ENCODE data around the gene RARS2.

RARS2 gene

GRCh38 chr6:87574237-87574804 is 15.5 kb downstream of the RARS2 start:
- DNase-seq (ENCODE audit: low read depth in 2 of 3, low spot score in 1 of 3) = no peak

- no peak for DNase-seq (ENCODE audit: low read depth in 2 of 3, low spot score in 1 of 3)
Measured at GRCh38 chr6:87573307-87574024, 16.3 kb downstream of the RARS2 start.

GRCh38 chr6:87572883-87573282 is 16.9 kb downstream of the RARS2 start:
- no peak for DNase-seq (ENCODE audit: low read depth in 2 of 3, low spot score in 1 of 3)

- no peak for DNase-seq (ENCODE audit: low read depth in 2 of 3, low spot score in 1 of 3)
Measured at GRCh38 chr6:87572021-87572420, 17.8 kb downstream of the RARS2 start.

DNA sequence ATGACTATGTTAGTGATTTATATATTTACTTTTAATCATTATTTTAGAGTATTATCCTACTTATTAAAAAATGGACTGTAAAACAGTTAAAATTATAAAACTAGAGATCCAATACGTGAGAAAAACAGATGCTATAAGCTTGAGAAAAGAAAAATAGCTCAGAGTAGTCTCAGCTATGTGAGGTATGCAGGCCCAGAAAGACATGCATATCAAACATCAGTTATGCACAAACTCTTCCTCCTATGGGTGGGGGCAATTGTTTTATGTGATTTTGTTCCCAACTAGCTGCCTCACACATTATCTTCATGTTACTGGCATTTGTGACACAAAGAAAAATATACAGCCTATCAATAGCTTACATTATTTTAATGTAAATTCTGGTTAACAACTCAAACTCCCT is 28.8 kb downstream of the RARS2 start:
- DNase-seq (ENCODE audit: low read depth in 2 of 3, low spot score in 1 of 3) = no peak

DNA sequence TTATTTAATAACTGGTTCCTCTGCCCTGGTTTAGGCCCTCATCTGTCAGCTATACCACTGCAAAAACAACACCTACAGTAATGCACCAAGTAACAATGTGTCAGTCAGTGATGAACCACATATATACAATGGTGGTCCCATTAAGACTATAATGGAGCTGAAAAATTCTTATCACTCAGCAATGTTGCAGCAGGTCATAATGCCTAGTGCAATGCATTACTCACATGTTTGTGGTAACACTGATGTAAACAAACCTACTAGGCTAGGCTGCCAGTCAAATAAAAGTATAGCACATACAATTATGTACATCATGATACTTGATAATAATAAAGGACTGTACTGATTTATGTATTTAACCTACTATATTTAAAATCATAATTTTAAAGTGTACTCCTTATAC is 31.3 kb downstream of the RARS2 start:
- no peak for DNase-seq (ENCODE audit: low read depth in 2 of 3, low spot score in 1 of 3)

DNA sequence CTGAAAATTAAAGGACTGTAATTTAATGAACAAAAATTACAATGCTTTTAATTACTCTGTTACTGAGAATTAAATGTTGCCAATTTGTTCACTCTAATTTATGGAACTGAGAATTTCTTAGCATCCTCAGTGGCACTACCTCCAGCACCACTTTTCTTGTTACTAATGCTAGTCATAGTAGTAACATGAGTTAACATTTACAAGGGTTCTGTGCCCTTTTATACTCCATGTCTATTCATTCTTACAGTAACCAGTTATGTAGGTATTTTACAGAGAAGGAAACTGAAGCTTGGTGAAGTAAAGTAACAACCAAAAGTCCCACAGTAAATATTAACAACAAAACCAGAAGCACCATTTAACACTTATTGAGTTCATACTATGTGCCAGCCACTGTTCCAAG is 34.3 kb downstream of the RARS2 start:
- DNase-seq (ENCODE audit: low read depth in 2 of 3, low spot score in 1 of 3) = no peak

GRCh38 chr6:87553159-87553765 is 36.5 kb downstream of the RARS2 start:
- no peak for DNase-seq (ENCODE audit: low read depth in 2 of 3, low spot score in 1 of 3)

- DNase-seq (ENCODE audit: low read depth in 2 of 3, low spot score in 1 of 3) = no peak
Measured at GRCh38 chr6:87551799-87552198, 38.0 kb downstream of the RARS2 start.

DNA sequence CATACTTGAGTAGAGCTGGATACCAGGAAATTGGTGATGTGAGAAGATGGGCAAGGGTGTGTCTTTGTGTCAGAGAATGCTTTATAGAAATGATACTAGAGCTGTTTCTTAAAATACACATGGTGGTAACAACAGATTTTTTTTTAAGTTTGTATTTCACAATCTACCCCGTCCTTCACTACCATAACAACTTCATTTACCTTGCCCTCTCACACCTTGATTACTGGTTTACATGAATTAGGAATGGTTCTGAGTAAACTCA is 45.4 kb downstream of the RARS2 start:
- no peak for DNase-seq (ENCODE audit: low read depth in 2 of 3, low spot score in 1 of 3)

DNA sequence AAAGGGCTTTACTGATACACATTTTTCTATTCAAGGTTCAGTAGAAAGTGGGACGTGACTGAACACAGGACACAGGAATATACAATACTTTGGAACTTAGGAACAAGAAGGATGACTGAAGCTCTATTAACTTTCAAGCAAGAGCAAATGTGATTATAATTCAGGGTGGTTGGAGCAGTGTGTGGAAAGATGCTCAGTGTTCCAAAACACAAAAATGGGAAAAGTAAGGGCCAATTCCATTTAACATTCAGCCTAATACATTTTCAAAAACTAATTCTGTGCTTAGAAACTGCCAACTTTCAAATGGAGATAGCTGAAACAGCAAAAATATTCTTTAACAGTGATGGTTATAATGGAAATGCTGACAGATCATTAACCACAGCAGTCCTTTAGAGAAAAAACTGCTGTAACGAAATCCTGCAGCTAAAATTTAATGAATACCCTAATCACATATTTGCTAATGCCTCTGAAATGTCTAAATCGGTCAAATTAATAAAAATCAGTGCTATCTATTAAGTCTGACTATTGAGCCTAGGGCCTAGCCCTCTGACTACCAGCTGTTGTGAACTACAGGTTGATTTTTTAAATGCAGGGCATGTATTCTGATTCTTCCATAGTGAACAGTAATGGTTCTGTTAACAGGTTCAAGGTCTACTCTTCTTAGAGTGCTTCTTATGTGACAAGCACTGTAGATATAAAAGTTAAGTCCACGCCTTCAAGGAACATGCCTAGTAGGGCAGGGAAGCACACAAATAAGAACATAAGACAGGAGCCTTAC is 45.9 kb downstream of the RARS2 start:
- no peak for DNase-seq (ENCODE audit: low read depth in 2 of 3, low spot score in 1 of 3)

DNA sequence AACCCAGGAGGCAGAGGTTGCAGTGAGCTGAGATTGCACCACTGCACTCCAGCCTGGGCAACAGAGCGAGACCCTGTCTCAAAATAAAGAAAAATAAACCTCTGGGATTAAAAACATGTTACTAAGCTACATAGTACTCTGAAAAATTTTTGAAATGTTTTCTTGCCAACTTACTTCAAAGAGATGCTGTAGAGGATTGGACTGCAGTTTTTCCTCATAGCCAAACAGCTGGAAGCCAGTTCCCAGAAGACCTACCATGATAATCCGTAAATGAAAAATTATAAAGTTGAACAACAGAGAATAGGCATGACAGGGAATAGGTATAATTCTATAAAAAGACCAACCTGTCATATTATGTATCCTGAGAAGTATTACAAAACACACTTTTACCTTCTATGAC is 48.0 kb downstream of the RARS2 start:
- no peak for DNase-seq (ENCODE audit: low read depth in 2 of 3, low spot score in 1 of 3)

GRCh38 chr6:87541041-87541440 is 48.7 kb downstream of the RARS2 start:
- no peak for DNase-seq (ENCODE audit: low read depth in 2 of 3, low spot score in 1 of 3)

GRCh38 chr6:87540539-87540938 is 49.2 kb downstream of the RARS2 start:
- no peak for DNase-seq (ENCODE audit: low read depth in 2 of 3, low spot score in 1 of 3)

DNA sequence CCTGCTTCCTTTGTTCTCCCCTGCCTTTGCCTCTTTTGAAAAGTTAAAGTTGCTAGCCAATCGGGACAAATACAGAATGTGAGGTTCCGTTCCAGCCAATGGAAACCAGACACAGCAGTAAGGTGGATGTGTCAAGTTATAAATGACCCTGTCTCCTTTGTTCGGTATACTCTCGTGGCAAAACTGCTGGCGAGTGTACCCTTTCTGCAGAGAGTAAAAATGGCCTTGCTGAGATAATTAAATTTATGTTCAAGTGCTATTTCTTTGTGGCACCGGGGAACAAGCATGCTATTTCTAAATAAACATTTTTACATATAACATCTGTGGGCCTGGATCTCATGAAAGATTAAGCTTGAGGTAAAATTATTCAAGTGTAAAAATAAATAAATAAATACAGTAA is 50.2 kb downstream of the RARS2 start:
- no peak for DNase-seq (ENCODE audit: low read depth in 2 of 3, low spot score in 1 of 3)

- DNase-seq (ENCODE audit: low read depth in 2 of 3, low spot score in 1 of 3) = no peak
Measured at GRCh38 chr6:87538510-87539260, 51.1 kb downstream of the RARS2 start.

DNA sequence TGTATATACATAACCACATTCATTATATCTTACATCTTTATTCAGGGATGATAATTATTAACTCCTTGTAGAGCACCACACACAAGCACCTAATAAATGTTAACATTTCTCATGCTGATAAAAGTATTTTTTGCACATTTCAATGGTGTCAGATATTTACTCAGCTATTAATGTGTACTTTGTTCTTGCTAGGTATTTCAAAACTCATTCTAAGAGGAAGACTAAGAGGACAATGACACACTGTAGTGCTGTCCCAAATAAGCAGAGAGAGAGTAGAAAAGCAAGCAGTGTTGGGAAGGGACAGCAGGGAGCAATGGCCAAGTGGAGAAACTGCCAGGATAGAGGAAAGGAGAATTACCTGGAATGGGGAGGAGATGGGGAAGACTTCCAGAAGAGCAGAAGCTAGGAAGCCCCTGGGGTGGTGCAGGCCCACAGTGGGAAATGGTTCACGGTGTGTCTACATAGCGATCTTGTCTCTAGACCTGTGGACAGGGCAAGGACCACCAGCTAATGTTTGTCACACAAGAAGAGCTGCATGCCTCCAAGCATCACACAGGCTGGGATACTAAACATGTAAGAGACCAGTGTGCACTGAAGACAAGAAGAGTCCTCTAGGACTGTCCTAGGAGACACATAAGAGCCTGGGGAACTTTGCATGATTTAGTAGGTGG is 55.3 kb downstream of the RARS2 start:
- no peak for DNase-seq (ENCODE audit: low read depth in 2 of 3, low spot score in 1 of 3)

DNA sequence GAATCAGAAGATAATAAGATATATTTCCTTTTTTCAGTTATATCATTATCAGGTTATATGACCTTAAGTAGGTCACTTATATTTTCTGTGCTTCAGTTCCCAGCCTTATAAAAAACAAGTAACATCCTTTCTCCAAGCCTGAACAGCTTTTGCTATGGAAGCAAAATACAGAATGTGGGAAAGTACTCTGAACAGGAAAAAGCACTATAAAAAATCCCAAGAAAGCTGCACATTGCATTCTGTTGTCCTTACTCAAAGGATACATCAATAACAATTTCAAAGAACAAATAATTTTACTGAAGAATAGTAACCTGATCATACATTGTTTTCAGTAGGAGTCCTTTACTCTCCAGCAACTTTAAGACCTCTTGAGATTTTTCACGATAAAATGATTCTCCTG is 60.6 kb downstream of the RARS2 start:
- DNase-seq (ENCODE audit: low read depth in 2 of 3, low spot score in 1 of 3) = no peak

DNA sequence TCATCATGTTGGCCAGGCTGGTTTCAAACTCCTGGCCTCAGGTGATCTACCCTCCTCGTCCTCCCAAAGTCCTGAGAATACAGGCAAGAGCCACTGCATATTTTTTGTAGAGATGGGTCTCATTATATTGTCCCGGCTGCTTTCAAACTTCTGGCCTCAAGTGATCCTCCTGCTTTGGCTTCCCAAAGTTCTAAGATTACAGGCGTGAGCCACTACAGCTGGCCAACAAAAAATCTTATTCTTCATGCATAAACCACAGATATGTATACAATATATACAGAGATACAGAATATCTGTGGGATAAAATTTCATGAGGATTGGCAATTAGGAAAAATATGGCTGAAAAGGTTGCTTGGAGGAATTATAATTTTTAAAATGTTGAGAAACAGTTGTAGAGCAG is 67.1 kb downstream of the RARS2 start:
- no peak for DNase-seq (ENCODE audit: low read depth in 2 of 3, low spot score in 1 of 3)

GRCh38 chr6:87518453-87518852 is 71.3 kb downstream of the RARS2 start:
- no peak for DNase-seq (ENCODE audit: low read depth in 2 of 3, low spot score in 1 of 3)

- no peak for DNase-seq (ENCODE audit: low read depth in 2 of 3, low spot score in 1 of 3)
Measured at GRCh38 chr6:87514831-87515230, 75.0 kb downstream of the RARS2 start.
